Type B pancreatic cell (in vitro differentiated cells): Measurements from ENCODE around the gene LRP2. TPM values are rescaled to one million over a fixed set of nuclear protein-coding genes. Genes with fewer than 3 reads are reported as not detected.

Experiments used
- DNase-seq: peaks from one replicate; pipeline ENCODE4 v3.0.0; 2021; ENCODE audit warnings: mixed read lengths; ENCODE audit not compliant: unreplicated experiment; ENCODE audit errors: extremely low spot score
- H3K27ac Mint-ChIP-seq: 2 replicates; pipeline ENCODE4 v1.8.0; 2021; ENCODE audit warnings: mild to moderate bottlenecking, mixed read lengths
- H3K27me3 Mint-ChIP-seq: 2 replicates; pipeline ENCODE4 v1.8.0; 2021; ENCODE audit warnings: mixed read lengths
- H3K36me3 Mint-ChIP-seq: 2 replicates; pipeline ENCODE4 v1.8.0; 2021; ENCODE audit warnings: mixed read lengths
- H3K4me1 Mint-ChIP-seq: one replicate; pipeline ENCODE4 v1.8.0; 2021; ENCODE audit warnings: mixed read lengths; ENCODE audit not compliant: unreplicated experiment
- H3K4me3 Mint-ChIP-seq: 2 replicates; pipeline ENCODE4 v1.8.0; 2021; ENCODE audit warnings: mild to moderate bottlenecking, mixed read lengths
- H3K9me3 Mint-ChIP-seq: 2 replicates; pipeline ENCODE4 v1.8.0; 2021; ENCODE audit warnings: mixed read lengths
- total RNA-seq: library from RNA; stranded (reverse); gene quantifications from 2 replicates; pipeline ENCODE4 v1.2.1, GENCODE V29; 2021; ENCODE audit warnings: low replicate concordance
- TF ChIP-seq, protein P1 (sequence below): fragments of 200-600 bp; sonication (generic); conservative IDR thresholded peaks from 2 replicates; pipeline ENCODE4 v1.5.0; 2021; ENCODE audit warnings: antibody characterized with exemption, mild to moderate bottlenecking

The LRP2 gene
- total RNA-seq, 1 donor from 2014 or later = 22.7 TPM

DNA sequence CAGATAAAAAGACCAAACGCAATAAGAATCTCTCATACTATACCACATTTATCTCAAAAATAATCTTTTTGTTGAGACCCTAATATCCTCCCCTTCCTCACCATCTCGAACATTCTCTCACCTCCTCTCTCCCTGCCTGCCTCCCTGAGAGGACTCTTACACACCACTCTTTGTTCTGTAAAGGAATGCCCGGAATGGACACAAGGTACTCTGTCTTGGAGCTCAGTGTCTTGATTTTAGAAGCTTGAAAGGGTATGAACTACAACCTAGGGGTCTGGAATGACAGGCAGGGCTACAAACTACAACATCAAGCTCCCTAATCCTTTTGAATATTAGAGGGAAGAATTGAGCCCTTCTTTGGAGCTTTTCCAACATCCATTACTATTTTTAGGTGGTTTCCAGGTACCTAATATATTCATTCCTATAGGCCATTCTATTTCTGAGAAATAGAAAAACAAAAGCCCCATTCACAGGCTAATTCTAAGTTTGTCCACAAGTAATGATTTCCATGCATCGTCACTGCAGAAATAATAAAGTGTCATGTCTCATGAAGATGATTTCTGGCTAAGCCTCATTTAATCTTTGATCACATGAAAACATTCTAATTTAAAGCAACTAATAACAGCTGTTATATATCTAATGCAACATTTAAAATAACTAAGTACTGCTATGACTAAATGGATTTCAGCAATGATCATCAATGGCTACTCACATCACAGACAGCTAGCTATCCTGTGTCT lies 60.6 kb downstream of the LRP2 start:
- Mint-ChIP-seq H3K4me3 (no peak overlapping the region), H3K36me3 (no peaks in the 10 kb centered on the region), H3K27me3 (no peaks in the 10 kb centered on the region), H3K27ac (no peak overlapping the region), H3K4me1 (peaks cover 7% of the 10 kb centered on the region), H3K9me3 (peaks cover 6% of the 10 kb centered on the region)
- no peak for DNase-seq
- TF ChIP-seq, protein P1, sequence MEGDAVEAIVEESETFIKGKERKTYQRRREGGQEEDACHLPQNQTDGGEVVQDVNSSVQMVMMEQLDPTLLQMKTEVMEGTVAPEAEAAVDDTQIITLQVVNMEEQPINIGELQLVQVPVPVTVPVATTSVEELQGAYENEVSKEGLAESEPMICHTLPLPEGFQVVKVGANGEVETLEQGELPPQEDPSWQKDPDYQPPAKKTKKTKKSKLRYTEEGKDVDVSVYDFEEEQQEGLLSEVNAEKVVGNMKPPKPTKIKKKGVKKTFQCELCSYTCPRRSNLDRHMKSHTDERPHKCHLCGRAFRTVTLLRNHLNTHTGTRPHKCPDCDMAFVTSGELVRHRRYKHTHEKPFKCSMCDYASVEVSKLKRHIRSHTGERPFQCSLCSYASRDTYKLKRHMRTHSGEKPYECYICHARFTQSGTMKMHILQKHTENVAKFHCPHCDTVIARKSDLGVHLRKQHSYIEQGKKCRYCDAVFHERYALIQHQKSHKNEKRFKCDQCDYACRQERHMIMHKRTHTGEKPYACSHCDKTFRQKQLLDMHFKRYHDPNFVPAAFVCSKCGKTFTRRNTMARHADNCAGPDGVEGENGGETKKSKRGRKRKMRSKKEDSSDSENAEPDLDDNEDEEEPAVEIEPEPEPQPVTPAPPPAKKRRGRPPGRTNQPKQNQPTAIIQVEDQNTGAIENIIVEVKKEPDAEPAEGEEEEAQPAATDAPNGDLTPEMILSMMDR = no peak

DNA sequence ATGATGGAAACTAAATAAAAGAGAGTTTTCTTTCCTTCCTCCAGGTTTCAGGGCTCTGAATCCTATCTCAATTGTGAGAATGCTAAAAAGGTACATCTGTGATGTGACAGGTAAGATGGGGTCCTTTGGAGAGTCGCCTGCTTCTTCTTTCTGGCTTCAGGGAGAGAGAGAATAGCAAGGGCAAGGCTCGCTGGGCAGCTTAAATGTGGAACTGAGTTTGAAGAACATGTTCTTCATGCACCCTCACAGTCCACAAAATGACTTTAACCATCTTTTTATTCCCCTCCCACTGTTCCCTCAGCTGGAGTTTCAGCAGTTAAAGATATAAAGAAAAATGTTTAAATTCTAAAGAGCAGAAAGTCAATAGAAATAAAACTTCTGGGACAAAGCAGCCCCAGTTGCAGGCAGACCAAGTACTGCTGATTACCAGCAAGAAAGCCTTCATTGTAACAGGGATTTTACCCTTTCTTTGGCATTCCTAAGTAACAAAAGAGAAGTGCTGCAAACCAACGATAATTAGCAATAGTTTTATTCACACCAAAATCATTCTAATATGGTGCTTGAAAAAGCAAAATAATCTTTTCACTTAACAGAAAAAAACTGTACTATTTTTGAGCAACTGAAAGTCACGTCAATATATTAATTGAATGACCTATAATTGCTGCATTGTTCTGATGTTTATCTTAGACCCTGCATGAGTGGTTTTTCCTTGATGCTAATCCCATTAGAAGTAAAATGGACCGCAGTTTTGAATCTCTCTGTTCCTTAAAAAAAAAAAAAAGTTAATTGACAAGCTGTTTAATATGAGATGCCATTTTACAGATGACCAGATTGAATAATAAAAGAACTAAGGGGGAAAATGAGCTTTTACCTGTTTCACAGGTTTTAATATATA lies 61.5 kb downstream of the LRP2 start:
- Mint-ChIP-seq H3K4me1 (peaks cover 7% of the 10 kb centered on the region), H3K9me3 (peaks cover 6% of the 10 kb centered on the region), H3K4me3 (no peak overlapping the region), H3K27ac (no peak overlapping the region), H3K27me3 (no peaks in the 10 kb centered on the region), H3K36me3 (no peaks in the 10 kb centered on the region)
- TF ChIP-seq, protein P1 = no peak
- DNase-seq = no peak

DNA sequence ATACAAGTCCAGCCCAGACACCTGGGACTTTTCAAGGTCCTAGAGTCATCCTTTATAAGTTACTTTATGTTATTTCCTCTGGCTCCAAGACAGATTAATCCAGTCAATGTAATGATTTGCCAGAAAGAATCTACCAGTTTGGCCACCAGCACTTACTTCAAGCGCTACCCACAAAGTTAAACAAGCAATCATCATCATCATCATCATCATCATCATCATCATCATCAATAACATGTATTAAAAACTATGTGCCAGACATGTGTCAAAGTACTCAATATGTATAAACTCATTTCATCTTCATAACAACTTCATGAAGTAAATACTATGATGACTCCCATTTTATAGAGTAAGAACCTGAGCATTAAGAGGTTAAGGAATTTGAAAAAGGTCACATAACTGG lies 64.3 kb downstream of the LRP2 start:
- no peaks in the 10 kb centered on the region for H3K27me3 Mint-ChIP-seq
- no peak for DNase-seq
- no peak overlapping the region for H3K27ac Mint-ChIP-seq
- no peaks in the 10 kb centered on the region for H3K36me3 Mint-ChIP-seq
- TF ChIP-seq, protein P1 = no peak
- H3K4me3 Mint-ChIP-seq = no peak overlapping the region
- no peaks in the 10 kb centered on the region for H3K9me3 Mint-ChIP-seq
- H3K4me1 Mint-ChIP-seq = peaks cover 7% of the 10 kb centered on the region

DNA sequence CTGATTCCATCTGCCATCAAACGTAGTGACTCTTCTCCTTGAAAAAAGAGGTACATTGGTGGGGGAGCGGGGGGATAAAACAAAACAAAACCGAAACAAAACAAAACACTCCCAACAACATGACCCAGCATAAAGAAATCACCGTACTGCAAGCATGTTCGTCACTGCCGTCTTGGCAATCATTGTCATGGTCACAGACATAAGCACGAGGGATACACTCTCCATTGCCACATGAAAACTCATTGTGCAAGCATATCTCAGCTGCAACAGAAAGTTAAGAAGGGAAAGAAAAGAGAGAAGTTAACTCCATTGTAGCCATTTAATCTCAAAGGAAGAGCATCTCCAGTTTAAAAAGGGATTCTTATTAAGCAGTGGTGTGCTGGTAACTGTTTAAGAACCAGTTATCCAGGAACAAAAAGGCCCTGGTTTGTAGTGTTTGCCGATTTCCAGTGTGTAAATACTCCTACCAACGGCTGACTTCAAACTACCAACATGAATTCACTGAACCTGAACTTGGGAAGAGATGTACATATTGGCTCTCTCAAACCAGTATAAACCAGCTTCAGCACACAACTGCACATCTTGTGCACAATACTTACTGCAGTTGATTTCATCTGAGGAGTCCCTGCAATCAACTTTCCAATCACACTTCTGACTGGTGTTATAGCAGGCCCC lies 68.2 kb downstream of the LRP2 start:
- no peak overlapping the region for H3K4me3 Mint-ChIP-seq
- TF ChIP-seq, protein P1 = no peak
- H3K36me3 Mint-ChIP-seq = no peaks in the 10 kb centered on the region
- no peaks in the 10 kb centered on the region for H3K4me1 Mint-ChIP-seq
- no peaks in the 10 kb centered on the region for H3K9me3 Mint-ChIP-seq
- peaks cover 3% of the 10 kb centered on the region for H3K27me3 Mint-ChIP-seq
- no peak overlapping the region for H3K27ac Mint-ChIP-seq
- DNase-seq = no peak

DNA sequence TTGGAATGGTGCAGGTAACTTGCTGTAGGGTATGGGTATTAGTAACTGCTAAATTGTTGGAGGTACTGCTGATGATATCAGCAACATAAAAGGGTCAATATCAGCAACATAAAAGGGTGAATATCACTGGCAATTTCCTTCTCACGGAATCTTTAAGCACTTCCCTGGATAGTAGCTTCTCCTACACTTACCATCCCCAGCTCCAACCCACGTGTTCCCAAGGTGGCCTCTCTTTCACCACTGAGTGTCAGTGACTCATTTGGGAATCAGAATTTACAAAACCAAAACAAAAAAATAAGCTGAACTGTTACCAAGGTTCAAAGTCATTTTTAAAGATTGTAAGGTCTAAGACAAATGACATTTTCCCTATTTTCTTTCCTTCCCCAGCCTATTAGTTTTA lies 70.8 kb downstream of the LRP2 start:
- DNase-seq = no peak
- Mint-ChIP-seq H3K27ac (no peak overlapping the region), H3K36me3 (no peaks in the 10 kb centered on the region), H3K27me3 (peaks cover 3% of the 10 kb centered on the region), H3K4me1 (peaks cover 2% of the 10 kb centered on the region), H3K4me3 (no peak overlapping the region), H3K9me3 (no peaks in the 10 kb centered on the region)
- TF ChIP-seq, protein P1 = no peak
